GM12892 (cell line): Measurements from ENCODE around the gene HTT.

Source experiments
- DNase-seq: peaks from one replicate; pipeline ENCODE4 v3.0.0; 2011; ENCODE audit not compliant: insufficient read length
- FAIRE-seq: peaks from 2 replicates; lab custom pipeline; 2011; peaks lifted over from hg19 to GRCh38; lab: Jason Lieb, UNC
- POLR2A ChIP-seq: IDR thresholded peaks from 2 replicates; pipeline ENCODE4 v1.6.1; 2011; ENCODE audit warnings: low read depth, low read length, control low read depth
- POLR2AphosphoS5 ChIP-seq: IDR thresholded peaks from 2 replicates; pipeline ENCODE4 v1.6.1; 2011; ENCODE audit warnings: low read depth, low read length, control low read depth
- TAF1 ChIP-seq: IDR thresholded peaks from 2 replicates; pipeline ENCODE4 v1.6.1; 2011; ENCODE audit warnings: low read depth, mild to moderate bottlenecking, control low read depth, low read length, borderline replicate concordance

The HTT gene

DNA sequence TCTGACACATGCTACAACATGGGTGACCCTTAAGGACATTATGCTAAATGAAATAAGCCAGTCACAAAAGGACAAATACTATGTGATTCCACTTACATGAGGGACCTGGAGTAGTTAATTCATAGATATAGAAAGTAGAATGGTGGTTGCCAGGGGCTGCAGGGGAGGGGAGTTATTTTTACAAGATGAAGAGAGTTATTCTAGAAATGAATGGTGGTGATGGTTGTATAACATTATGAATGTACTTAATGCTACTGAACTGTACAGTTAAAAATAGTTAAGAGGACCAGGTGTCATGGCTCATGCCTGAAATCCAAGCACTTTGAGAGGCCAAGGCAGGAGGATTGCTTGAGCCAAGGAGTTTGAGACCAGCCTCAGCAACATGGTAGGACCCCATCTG lies 115.0 kb downstream of the HTT start:
- no peak for FAIRE-seq
- DNase-seq, result no peak
- TF ChIP-seq POLR2AphosphoS5 (no peak), POLR2A (no peak), TAF1 (no peak)

DNA sequence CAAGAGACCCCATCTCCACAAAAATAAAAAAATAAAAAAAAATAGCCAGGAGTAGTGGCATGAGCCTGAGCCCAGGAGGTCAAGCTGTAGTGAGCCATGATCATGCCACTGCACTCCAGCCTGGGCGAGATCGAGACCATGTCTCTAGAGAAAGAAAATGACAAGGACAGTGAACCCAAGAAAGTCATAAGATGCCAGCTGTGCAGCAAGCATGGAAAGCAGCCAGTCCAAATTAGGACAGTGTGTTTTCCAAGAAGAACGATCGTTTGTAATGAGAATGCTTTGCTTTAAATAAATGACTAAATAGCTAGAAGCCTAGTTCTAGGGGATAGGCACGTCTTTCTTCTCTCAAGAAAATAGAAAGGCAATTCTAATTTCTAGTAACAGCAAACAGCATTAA lies 116.1 kb downstream of the HTT start:
- DNase-seq, result no peak
- no peak for FAIRE-seq
- TF ChIP-seq POLR2A, result no peak

DNA sequence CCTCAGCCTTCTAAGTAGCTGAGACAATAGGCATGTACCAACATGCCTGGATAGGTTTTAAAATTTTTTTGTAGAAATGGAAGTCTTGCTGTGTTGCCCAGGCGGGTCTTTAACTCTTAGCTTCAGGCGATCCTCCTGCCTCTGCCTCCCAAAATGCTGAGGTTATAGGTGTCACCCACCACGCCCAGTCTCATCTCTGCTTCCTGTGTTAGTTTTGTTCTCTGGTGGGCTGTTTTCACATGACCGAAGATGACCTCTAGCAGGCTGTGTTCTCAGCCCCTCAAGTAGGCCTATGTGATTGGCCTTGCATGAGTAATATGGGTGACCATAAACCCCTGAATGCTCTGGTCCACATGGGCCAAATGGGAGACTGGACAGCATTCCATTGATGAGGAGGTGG lies 117.7 kb downstream of the HTT start:
- FAIRE-seq (no peak), DNase-seq (no peak)
- TF ChIP-seq POLR2AphosphoS5, result no peak
- TF ChIP-seq POLR2A, result no peak
- no peak for TF ChIP-seq TAF1

DNA sequence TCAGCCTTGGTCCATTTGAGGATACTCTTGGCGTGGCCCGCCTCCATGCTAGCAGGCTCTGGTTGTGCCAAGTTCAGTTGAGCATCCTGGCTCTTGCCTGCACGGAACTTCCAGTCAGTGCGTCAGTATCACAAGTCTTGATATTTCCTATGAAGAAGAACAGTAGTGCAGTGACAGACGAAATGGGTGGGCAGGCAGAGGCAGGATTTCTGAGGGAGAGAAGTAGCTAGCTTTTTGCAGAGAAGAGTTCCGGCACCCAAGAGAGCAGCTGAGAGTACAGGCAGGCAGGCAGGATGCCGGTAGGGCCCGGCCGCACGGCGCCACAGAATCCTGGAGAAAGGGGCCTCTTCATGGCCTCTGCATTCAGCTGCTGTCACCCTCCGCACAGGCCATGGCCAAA lies 118.3 kb downstream of the HTT start:
- FAIRE-seq (no peak), DNase-seq (no peak)
- TF ChIP-seq POLR2AphosphoS5, result no peak
- TF ChIP-seq TAF1, result no peak
- no peak for TF ChIP-seq POLR2A

DNA sequence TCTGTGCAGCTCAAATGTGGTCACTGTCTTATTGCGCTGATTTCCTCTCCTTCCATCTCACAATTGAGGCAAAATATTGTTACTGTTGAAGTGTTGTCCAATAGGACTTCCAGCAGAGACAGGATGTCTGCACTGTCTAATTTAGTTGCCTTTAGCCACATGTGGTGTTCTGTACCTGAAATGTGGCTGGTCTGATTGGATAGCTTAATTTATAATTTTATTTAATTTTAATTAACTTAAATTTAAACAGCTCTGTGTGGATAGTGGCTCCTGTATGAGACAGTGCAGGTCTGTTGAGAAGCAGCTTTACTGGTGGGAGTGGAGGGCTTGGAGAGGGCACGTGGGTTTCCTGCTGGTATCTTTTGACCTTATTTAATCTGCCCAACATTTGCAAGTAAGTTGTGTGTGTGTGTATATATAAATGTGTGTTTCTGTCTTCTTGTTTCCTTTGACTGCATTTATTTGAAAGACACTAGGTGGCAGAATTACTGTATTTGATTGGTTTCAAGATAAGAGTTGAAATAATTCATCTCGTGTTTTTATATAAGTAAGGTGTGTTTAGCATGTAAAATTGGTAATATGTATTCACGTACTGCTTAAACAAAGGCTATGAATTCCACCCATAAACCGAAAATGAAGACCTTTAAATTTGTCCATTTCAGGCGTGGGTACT lies 119.2 kb downstream of the HTT start:
- FAIRE-seq (no peak), DNase-seq (no peak)
- TF ChIP-seq POLR2A (no peak), TAF1 (no peak), POLR2AphosphoS5 (no peak)

DNA sequence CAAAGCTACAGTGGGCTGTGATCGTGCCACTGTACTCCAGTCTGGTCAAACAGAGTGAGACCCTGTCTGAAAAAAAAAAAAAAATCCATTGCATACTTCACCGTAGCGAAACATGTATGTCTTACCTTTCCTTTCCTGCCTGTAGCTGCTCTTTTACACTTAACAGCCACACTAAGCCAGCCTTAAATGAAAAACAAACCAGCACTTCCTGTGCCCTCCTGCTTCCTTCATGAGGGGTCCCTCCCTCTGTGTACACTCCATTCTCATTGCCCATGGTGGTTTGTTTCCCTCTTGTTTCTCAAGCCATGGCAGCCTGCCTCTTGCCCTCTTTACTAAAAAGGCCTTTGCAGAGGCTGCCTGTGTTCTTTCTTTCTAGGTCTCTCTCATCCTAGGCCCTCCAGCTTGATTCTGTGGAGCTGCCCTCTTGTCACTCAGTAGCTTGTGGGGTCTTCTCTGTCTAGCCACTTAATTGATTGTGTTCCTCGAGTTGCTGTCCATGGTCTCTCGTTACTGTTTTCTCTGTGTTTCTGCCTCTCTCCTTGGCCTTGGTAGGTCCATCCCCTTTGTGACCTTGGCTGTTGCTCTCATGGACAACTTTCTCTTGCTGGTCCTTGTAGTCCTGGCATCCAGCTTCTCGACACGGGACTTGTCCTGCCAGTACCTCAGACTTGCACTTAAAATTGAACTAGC lies 122.3 kb downstream of the HTT start:
- TF ChIP-seq POLR2AphosphoS5 (no peak), TAF1 (no peak), POLR2A (no peak)
- DNase-seq, result no peak
- no peak for FAIRE-seq

DNA sequence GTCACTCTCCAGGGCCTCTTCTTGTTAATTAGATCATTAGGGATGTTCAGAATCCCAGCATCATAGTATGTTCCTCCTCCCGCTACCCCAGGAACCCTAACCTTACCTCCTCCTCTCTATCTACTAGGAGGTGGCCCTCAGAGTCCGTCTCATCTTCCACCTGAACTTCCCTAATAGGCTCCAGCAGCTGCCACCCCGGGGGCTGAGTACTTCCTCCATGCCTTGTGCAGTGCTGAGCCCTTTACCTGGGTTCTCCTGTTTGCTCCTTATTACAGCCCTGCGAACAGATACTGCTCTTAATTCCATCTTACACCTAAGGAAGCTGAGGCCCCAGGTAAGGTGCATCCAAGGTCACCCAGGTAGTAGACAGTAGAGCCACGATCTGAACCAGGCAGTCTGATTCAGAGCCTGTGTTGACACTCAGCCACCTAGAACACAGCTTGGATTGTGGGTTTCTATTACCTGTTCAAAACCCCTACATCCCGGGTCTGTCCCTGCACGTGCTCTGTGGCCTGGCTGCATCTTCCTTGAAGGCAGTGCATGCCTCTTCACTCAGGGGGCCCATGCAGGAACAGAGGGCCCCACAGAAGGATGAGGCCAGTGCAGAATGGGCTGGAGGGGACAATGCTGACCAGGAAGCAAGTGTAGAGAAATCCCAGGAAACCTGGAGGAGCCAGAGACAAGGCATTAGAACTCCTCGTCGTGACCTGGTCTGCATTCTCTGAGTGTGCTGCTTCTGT lies 123.1 kb downstream of the HTT start:
- no peak for FAIRE-seq
- no peak for TF ChIP-seq POLR2A
- TF ChIP-seq POLR2AphosphoS5, result no peak
- no peak for TF ChIP-seq TAF1
- no peak for DNase-seq

DNA sequence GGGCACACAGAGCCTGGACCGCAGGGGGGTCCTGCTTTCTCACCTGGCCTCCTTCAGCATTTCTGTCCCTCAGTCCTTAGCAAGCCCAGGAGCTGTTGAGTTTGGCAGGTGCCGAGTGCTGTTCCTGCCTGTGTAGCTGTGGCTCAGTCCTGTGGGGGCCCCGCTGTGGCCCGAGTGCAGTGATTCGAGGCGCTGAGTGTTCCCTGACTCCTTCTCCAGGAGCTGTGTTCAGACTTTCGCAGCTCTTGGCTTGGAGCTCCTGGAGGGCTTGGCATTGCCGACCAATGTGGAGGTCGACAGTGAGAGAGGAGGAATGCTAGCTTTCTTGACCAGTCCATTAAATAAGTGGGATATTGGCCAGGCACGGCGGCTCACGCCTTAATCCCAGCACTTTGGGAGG lies 124.4 kb downstream of the HTT start:
- FAIRE-seq, result no peak
- DNase-seq, result no peak
- TF ChIP-seq POLR2A (no peak), POLR2AphosphoS5 (no peak)

DNA sequence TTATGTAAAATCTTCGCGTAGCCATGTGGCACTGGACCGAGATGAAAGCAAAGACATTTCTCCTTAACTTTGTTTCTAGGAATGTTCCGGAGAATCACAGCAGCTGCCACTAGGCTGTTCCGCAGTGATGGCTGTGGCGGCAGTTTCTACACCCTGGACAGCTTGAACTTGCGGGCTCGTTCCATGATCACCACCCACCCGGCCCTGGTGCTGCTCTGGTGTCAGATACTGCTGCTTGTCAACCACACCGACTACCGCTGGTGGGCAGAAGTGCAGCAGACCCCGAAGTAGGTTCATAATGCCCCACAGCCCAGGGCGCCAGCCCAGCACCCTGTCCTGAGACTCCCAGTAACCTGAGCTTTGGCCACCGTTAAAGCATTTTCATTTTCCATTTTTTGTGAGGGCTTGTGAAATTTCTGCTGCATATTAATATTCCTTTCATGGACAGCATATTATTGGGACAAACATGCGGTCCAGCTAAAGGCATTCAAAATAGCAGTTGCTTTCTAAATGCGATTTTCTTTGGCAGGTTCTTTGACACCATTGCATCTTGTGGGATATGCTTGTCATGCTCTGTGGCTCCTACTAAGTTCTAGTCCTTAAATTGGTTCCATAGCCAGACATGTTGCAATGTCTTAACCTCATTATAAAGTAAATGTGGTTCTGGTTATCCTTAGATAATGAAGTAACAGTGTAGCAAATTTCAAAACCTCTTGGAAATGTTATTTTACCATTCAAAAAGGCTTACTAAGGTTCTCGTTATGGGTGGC lies 125.4 kb downstream of the HTT start:
- DNase-seq (no peak), FAIRE-seq (no peak)
- no peak for TF ChIP-seq POLR2AphosphoS5
- no peak for TF ChIP-seq POLR2A
- no peak for TF ChIP-seq TAF1

DNA sequence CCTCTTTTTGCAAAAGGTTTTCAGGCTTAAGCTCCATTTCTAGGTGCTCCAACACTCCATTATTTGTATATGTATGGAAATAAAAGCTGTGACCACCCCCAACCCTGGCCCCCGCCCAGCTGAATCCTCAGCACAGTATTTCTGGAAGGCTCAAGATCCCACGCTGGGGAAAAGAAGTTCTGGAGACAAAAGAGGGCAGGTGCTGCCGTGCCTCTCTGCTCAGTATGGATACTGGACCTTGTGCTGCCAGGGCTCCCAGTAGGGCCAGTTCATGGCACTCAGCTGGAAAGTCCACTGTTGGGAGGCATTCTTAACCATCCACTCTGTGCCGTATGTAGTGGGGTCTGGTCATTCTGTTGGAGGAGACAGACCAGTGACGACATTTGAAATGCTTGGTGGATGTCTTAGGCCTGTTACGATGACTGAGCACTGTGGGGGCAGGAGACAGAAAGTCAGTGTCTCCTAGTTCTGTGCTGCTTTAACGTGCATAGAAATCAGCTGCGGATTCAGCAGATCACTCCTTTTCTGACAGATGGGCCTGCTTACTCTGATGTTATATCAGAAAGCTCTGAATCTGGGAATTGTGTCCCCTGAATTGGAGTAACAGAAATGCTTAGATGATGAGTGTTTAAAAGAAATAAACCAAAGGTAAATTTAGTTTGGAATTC lies 126.1 kb downstream of the HTT start:
- FAIRE-seq, result no peak
- no peak for DNase-seq
- TF ChIP-seq POLR2AphosphoS5, result no peak
